ENCODE data around the gene EFNA4.

DNA sequence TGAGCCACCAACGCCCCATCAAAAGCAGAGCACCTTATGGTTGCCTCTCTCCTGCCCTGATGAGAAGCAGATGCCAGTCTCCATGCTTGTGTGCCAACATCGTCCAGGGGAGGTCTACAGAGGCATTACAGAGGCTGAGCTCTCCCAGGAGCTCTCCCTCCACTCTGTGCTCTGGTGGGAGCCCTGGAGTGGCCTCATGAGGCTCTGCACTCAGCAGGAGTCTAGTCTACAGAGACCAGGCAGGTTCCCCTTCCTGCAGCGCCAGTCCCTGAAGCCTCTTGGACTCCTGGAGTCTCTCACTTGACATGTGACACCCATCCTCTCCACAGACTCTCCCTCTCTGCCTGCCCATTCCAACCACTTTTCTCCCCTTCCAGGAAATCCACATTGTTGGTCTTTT lies 26.5 kb upstream of the EFNA4 start:
- TF ChIP-seq GATA3 (IDR thresholded peaks at IDR 0.05; ENCODE audit: low read depth, low read length) = no peak
- TF ChIP-seq GATA2 (IDR thresholded peaks at IDR 0.05; ENCODE audit: low read depth, low read length) = no peak
